ENCODE measurements around the gene PAEP.
"Not testable (repeated sequence)": the region's sequence is repeated elsewhere in the genome, so short reads cannot be mapped to it uniquely, and the experiment has no call there.

PAEP gene

GRCh38 chr9:135525241-135526088 lies 36.1 kb upstream of the PAEP start:
- no peak for DNase-seq (ENCODE audit: low read depth in 3 of 3, low spot score in 1 of 3)

- no peak for DNase-seq (ENCODE audit: low read depth in 3 of 3, low spot score in 1 of 3)
These were observed 35.3 kb upstream of the PAEP start for GRCh38 chr9:135526089-135526729.

- DNase-seq (ENCODE audit: low read depth in 3 of 3, low spot score in 1 of 3), result no peak
These were observed 34.6 kb upstream of the PAEP start for GRCh38 chr9:135526730-135527571.

- DNase-seq (ENCODE audit: low read depth in 3 of 3, low spot score in 1 of 3), result not testable (repeated sequence)
These were observed 32.6 kb upstream of the PAEP start for GRCh38 chr9:135528842-135529435.

- no peak for DNase-seq (ENCODE audit: low read depth in 3 of 3, low spot score in 1 of 3)
These were observed 31.4 kb upstream of the PAEP start for GRCh38 chr9:135530146-135530545.

GRCh38 chr9:135531096-135531495 lies 30.5 kb upstream of the PAEP start:
- no peak for DNase-seq (ENCODE audit: low read depth in 3 of 3, low spot score in 1 of 3)

- DNase-seq (ENCODE audit: low read depth in 3 of 3, low spot score in 1 of 3), result no peak
These were observed 28.4 kb upstream of the PAEP start for GRCh38 chr9:135533113-135533512.

GRCh38 chr9:135533674-135534073 lies 27.9 kb upstream of the PAEP start:
- no peak for DNase-seq (ENCODE audit: low read depth in 3 of 3, low spot score in 1 of 3)

GRCh38 chr9:135534192-135534711 lies 27.3 kb upstream of the PAEP start:
- not testable (repeated sequence) for DNase-seq (ENCODE audit: low read depth in 3 of 3, low spot score in 1 of 3)

- DNase-seq (ENCODE audit: low read depth in 3 of 3, low spot score in 1 of 3), result not testable (repeated sequence)
These were observed 26.7 kb upstream of the PAEP start for GRCh38 chr9:135534826-135535225.

- not testable (repeated sequence) for DNase-seq (ENCODE audit: low read depth in 3 of 3, low spot score in 1 of 3)
These were observed 25.9 kb upstream of the PAEP start for GRCh38 chr9:135535631-135536030.

- no peak for DNase-seq (ENCODE audit: low read depth in 3 of 3, low spot score in 1 of 3)
These were observed 25.3 kb upstream of the PAEP start for GRCh38 chr9:135536216-135536615.

GRCh38 chr9:135543262-135543894 lies 18.2 kb upstream of the PAEP start:
- not testable (repeated sequence) for DNase-seq (ENCODE audit: low read depth in 3 of 3, low spot score in 1 of 3)

- DNase-seq (ENCODE audit: low read depth in 3 of 3, low spot score in 1 of 3), result no peak
These were observed 16.4 kb upstream of the PAEP start for GRCh38 chr9:135544981-135545635.

GRCh38 chr9:135545646-135546176 lies 15.8 kb upstream of the PAEP start, which contains the start of gene OBP2A:
Gene OBP2A, plus strand, starts transcription at chr9:135546126. Its CDS starts 55 bp downstream, at chr9:135546181.
- DNase-seq (ENCODE audit: low read depth in 3 of 3, low spot score in 1 of 3), result not testable (repeated sequence)

- not testable (repeated sequence) for DNase-seq (ENCODE audit: low read depth in 3 of 3, low spot score in 1 of 3)
These were observed 14.6 kb upstream of the PAEP start for GRCh38 chr9:135546792-135547617.

GRCh38 chr9:135547756-135548736 lies 13.5 kb upstream of the PAEP start:
- DNase-seq (ENCODE audit: low read depth in 3 of 3, low spot score in 1 of 3), result no peak
